ENCODE data around the gene TRIM46. TPM values are rescaled to one million over a fixed set of nuclear protein-coding genes. Genes with fewer than 3 reads are reported as not detected.

TRIM46 gene
- total and polyA plus RNA-seq, 2 of the 13 experiments (the other 11 are each of a cell fraction or from before 2014, with no cell fraction given): 0.04 to 0.09 TPM

GRCh38 chr1:155227261-155228095, 53.8 kb downstream of the TRIM46 start (continued):
- TF ChIP-seq IRF1 (CRISPR knock-in tag; IDR thresholded peaks at IDR 0.05; ENCODE audit: low read depth) (no peak), CREM (IDR thresholded peaks at IDR 0.05) (peak; percentile 44), CREM (CRISPR knock-in tag; IDR thresholded peaks at IDR 0.05) (no peak), NFYC (CRISPR knock-in tag; IDR thresholded peaks at IDR 0.05) (peak; percentile 97), NR2F2 (IDR thresholded peaks at IDR 0.05; ENCODE audit: borderline replicate concordance, low read depth) (no peak), ZNF761 (CRISPR knock-in tag; conservative IDR thresholded peaks at IDR 0.05) (no peak), GABPA (IDR thresholded peaks at IDR 0.05; ENCODE audit: low read depth, low read length) (no peak), GABPA (CRISPR knock-in tag; IDR thresholded peaks at IDR 0.05; ENCODE audit: low read depth) (peak; percentile 45), ZNF703 (CRISPR knock-in tag; IDR thresholded peaks at IDR 0.05; ENCODE audit: borderline replicate concordance) (0 out of 2 replicates have a peak, but pooled peaks have one; percentile 1), ZNF430 (CRISPR knock-in tag; IDR thresholded peaks at IDR 0.05) (0 out of 2 replicates have a peak, but pooled peaks have one; percentile 52), ZNF367 (CRISPR knock-in tag; IDR thresholded peaks at IDR 0.05; ENCODE audit: borderline replicate concordance) (peak; percentile 71; the same call in 1 of the 2 replicates), MXD1 (CRISPR knock-in tag; IDR thresholded peaks at IDR 0.05) (peak; percentile 9; the same call in 1 of the 2 replicates), ARNTL (CRISPR knock-in tag; IDR thresholded peaks at IDR 0.05) (peak; percentile 32; the same call in 1 of the 2 replicates), ZFP91 (CRISPR knock-in tag; IDR thresholded peaks at IDR 0.05; ENCODE audit: borderline replicate concordance) (peak; percentile 20; the same call in 1 of the 2 replicates), ZBTB20 (CRISPR knock-in tag; IDR thresholded peaks at IDR 0.05; ENCODE audit: borderline replicate concordance, low read depth) (peak; percentile 48; the same call in 1 of the 2 replicates), ZNF350 (CRISPR knock-in tag; IDR thresholded peaks at IDR 0.05; ENCODE audit: borderline replicate concordance, low read depth) (peak; percentile 23; the same call in 1 of the 2 replicates), SP2 (CRISPR knock-in tag; IDR thresholded peaks at IDR 0.05) (peak; percentile 93), ZNF362 (CRISPR knock-in tag; IDR thresholded peaks at IDR 0.05; ENCODE audit: borderline replicate concordance) (no peak), KMT2A (CRISPR knock-in tag; IDR thresholded peaks at IDR 0.05) (peak; percentile 21; the same call in 1 of the 2 replicates), KMT2B (CRISPR knock-in tag; IDR thresholded peaks at IDR 0.05) (peak; percentile 77; the same call in 1 of the 2 replicates), ZFP37 (CRISPR knock-in tag; IDR thresholded peaks at IDR 0.05; ENCODE audit: borderline replicate concordance) (0 out of 2 replicates have a peak, but pooled peaks have one; percentile 46), SAP130 (CRISPR knock-in tag; IDR thresholded peaks at IDR 0.05; ENCODE audit: low read depth) (peak; percentile 82), SP1 (IDR thresholded peaks at IDR 0.05) (no peak), SP1 (CRISPR knock-in tag; IDR thresholded peaks at IDR 0.05) (peak; percentile 52), NR2F6 (IDR thresholded peaks at IDR 0.05) (no peak), NR2F6 (CRISPR knock-in tag; IDR thresholded peaks at IDR 0.05) (no peak), CHD2 (IDR thresholded peaks at IDR 0.05; ENCODE audit: low read depth, low read length) (peak; percentile 58; the same call in 1 of the 2 replicates)
